Measurements from ENCODE around the gene GMPS.
"Not testable (repeated sequence)": the region's sequence is repeated elsewhere in the genome, so short reads cannot be mapped to it uniquely, and the experiment has no call there.

GMPS gene

DNA sequence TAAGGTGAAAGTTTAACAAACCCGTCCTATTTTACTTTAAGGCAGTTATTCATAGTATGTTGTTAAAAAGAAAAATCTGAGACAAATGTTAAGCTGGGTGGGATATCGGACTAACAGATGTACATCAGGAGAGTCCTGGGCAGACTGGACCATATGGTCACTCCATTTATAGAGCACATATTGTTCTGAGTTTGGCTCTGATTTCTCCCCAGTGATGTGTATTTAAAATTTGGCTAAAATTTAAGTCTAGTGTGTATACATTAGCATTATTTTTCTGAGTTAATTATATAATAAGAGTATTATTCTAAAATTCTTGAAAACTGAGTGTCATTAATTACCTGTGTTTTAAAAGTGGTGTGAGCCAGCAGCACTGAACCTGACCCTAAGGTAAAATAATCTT lies 6.1 kb downstream of the GMPS start:
- Histone ChIP-seq H3K4me3 (ENCODE audit: low read length) (no peak overlapping the region), H3K4me1 (ENCODE audit: control insufficient read depth, low read depth, low read length) (no peaks in the 10 kb centered on the region), H3K4me2 (ENCODE audit: low read length) (no peak overlapping the region), H3K27me3 (ENCODE audit: insufficient read depth, low read length, poor library complexity) (no peaks in the 10 kb centered on the region), H4K8ac (ENCODE audit: low read depth, low read length) (no peak overlapping the region), H2BK5ac (ENCODE audit: low read length) (no peak overlapping the region), H3K79me1 (ENCODE audit: low read length) (peaks cover 5% of the 10 kb centered on the region), H3K56ac (ENCODE audit: low read length) (no peak overlapping the region), H3K36me3 (ENCODE audit: control insufficient read depth, insufficient read depth, low read length) (no peaks in the 10 kb centered on the region), H3K79me2 (ENCODE audit: control insufficient read depth, insufficient read depth, low read length) (peaks cover 72% of the 10 kb centered on the region), H3K27ac (ENCODE audit: low read depth, low read length) (no peak overlapping the region), H2BK120ac (ENCODE audit: low read depth, low read length) (no peak overlapping the region), H3K9ac (ENCODE audit: low read length) (no peak overlapping the region), H2BK15ac (replicated peaks; ENCODE audit: low read depth) (no peak overlapping the region), H3K23ac (ENCODE audit: low read length) (no peak overlapping the region), H2AK5ac (ENCODE audit: low read length) (no peak overlapping the region), H3K18ac (ENCODE audit: low read length) (no peak overlapping the region), H3K4ac (ENCODE audit: low read depth, low read length) (no peak overlapping the region), H4K5ac (ENCODE audit: low read length) (no peak overlapping the region)
- no peak for DNase-seq
- no CpG with 5 or more reads among the region's 2 CpGs for WGBS (ENCODE audit: extremely low coverage, insufficient coverage, low lambda C conversion rate)

DNA sequence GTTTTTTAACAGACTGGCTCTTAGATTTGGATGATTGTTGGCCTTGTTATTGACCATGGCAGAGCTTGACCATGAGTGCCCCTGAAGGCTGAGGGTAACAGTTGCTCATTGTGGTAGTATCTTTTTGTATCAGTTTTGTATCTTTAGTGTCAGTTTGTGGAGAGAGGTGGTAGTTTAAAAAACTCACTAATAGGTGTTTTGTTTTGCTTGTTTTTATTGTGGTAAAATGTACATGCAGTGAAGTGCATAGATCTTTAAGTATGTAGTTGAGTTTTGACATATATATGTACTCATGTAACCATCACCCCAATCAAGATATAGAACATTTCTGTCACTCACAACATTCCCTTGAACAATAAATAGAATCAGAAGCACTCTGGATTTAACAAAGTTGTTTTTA lies 9.8 kb downstream of the GMPS start:
- no peaks in the 10 kb centered on the region for H3K27me3 ChIP-seq (ENCODE audit: insufficient read depth, low read length, poor library complexity)
- H3K4me3 ChIP-seq (ENCODE audit: low read length): no peak overlapping the region
- H3K4ac ChIP-seq (ENCODE audit: low read depth, low read length): no peak overlapping the region
- H3K56ac ChIP-seq (ENCODE audit: low read length): no peak overlapping the region
- no peak overlapping the region for H2BK120ac ChIP-seq (ENCODE audit: low read depth, low read length)
- H3K9ac ChIP-seq (ENCODE audit: low read length): no peak overlapping the region
- DNase-seq: no peak
- H3K4me2 ChIP-seq (ENCODE audit: low read length): no peak overlapping the region
- no peak overlapping the region for H4K5ac ChIP-seq (ENCODE audit: low read length)
- H3K4me1 ChIP-seq (ENCODE audit: control insufficient read depth, low read depth, low read length): no peaks in the 10 kb centered on the region
- no peaks in the 10 kb centered on the region for H3K36me3 ChIP-seq (ENCODE audit: control insufficient read depth, insufficient read depth, low read length)
- no peak overlapping the region for H3K27ac ChIP-seq (ENCODE audit: low read depth, low read length)
- no peak overlapping the region for H4K8ac ChIP-seq (ENCODE audit: low read depth, low read length)
- H3K79me1 ChIP-seq (ENCODE audit: low read length): peaks cover 6% of the 10 kb centered on the region
- no peak overlapping the region for H3K18ac ChIP-seq (ENCODE audit: low read length)
- H2BK5ac ChIP-seq (ENCODE audit: low read length): no peak overlapping the region
- H2BK15ac ChIP-seq (replicated peaks; ENCODE audit: low read depth): no peak overlapping the region
- no peak overlapping the region for H3K23ac ChIP-seq (ENCODE audit: low read length)
- H2AK5ac ChIP-seq (ENCODE audit: low read length): no peak overlapping the region
- H3K79me2 ChIP-seq (ENCODE audit: control insufficient read depth, insufficient read depth, low read length): peaks cover 68% of the 10 kb centered on the region

DNA sequence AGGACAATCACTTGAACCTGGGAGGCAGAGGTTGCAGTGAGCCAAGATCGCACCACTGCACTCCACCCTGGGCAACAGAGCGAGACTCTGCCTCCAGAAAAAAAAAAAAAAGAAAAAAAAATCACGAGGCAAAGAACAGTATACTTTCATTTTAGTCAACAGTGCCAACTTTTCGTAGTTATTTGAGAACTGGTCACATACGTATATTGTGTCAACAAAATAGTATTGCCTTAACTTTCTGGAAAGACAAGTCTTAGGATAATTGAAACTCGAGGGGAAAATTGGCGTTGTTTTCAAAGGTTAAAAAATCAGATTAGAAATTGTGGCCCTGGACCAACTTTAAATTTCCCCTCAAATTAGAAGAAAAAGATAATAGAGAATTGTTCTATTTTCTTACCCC lies 13.8 kb downstream of the GMPS start:
- H2AK5ac ChIP-seq (ENCODE audit: low read length): no peak overlapping the region
- H3K4ac ChIP-seq (ENCODE audit: low read depth, low read length): no peak overlapping the region
- H3K36me3 ChIP-seq (ENCODE audit: control insufficient read depth, insufficient read depth, low read length): no peaks in the 10 kb centered on the region
- H2BK5ac ChIP-seq (ENCODE audit: low read length): no peak overlapping the region
- H3K4me3 ChIP-seq (ENCODE audit: low read length): no peak overlapping the region
- H2BK120ac ChIP-seq (ENCODE audit: low read depth, low read length): no peak overlapping the region
- no peak overlapping the region for H3K9ac ChIP-seq (ENCODE audit: low read length)
- no peak overlapping the region for H3K23ac ChIP-seq (ENCODE audit: low read length)
- H3K79me2 ChIP-seq (ENCODE audit: control insufficient read depth, insufficient read depth, low read length): peaks cover 63% of the 10 kb centered on the region
- H2BK15ac ChIP-seq (replicated peaks; ENCODE audit: low read depth): no peak overlapping the region
- H4K8ac ChIP-seq (ENCODE audit: low read depth, low read length): no peak overlapping the region
- no CpG with 5 or more reads among the region's 7 CpGs for WGBS (ENCODE audit: extremely low coverage, insufficient coverage, low lambda C conversion rate)
- no peaks in the 10 kb centered on the region for H3K27me3 ChIP-seq (ENCODE audit: insufficient read depth, low read length, poor library complexity)
- DNase-seq: no peak
- H4K5ac ChIP-seq (ENCODE audit: low read length): no peak overlapping the region
- H3K79me1 ChIP-seq (ENCODE audit: low read length): peaks cover 6% of the 10 kb centered on the region
- H3K27ac ChIP-seq (ENCODE audit: low read depth, low read length): no peak overlapping the region
- H3K4me1 ChIP-seq (ENCODE audit: control insufficient read depth, low read depth, low read length): no peaks in the 10 kb centered on the region
- H3K4me2 ChIP-seq (ENCODE audit: low read length): no peak overlapping the region
- no peak overlapping the region for H3K18ac ChIP-seq (ENCODE audit: low read length)
- no peak overlapping the region for H3K56ac ChIP-seq (ENCODE audit: low read length)

DNA sequence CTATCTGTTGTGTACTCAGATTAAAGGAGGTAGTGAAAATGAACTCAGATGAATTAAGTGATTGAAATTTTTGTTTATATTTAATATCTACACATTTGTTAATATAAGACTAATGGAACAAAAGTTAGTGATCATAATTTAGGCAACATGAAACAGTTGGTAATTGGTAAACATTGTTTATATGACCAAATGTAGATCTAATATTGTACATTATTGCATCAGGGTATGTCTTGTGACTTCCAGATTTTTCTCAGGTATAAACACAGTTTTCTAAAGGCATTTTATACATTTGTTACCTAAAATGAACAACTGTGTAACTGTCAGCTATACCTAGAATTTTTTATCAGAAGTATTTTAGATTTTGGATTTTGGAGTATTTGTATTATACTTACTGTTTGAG lies 14.8 kb downstream of the GMPS start:
- Histone ChIP-seq H3K27me3 (ENCODE audit: insufficient read depth, low read length, poor library complexity) (no peaks in the 10 kb centered on the region), H3K4me3 (ENCODE audit: low read length) (no peak overlapping the region), H3K79me2 (ENCODE audit: control insufficient read depth, insufficient read depth, low read length) (peaks cover 60% of the 10 kb centered on the region), H3K36me3 (ENCODE audit: control insufficient read depth, insufficient read depth, low read length) (no peaks in the 10 kb centered on the region), H3K23ac (ENCODE audit: low read length) (no peak overlapping the region), H3K18ac (ENCODE audit: low read length) (no peak overlapping the region), H3K9ac (ENCODE audit: low read length) (no peak overlapping the region), H3K27ac (ENCODE audit: low read depth, low read length) (no peak overlapping the region), H2BK15ac (replicated peaks; ENCODE audit: low read depth) (no peak overlapping the region), H3K4ac (ENCODE audit: low read depth, low read length) (no peak overlapping the region), H4K8ac (ENCODE audit: low read depth, low read length) (no peak overlapping the region), H3K56ac (ENCODE audit: low read length) (no peak overlapping the region), H4K5ac (ENCODE audit: low read length) (no peak overlapping the region), H3K79me1 (ENCODE audit: low read length) (peaks cover 7% of the 10 kb centered on the region), H2AK5ac (ENCODE audit: low read length) (no peak overlapping the region), H3K4me1 (ENCODE audit: control insufficient read depth, low read depth, low read length) (no peaks in the 10 kb centered on the region), H2BK120ac (ENCODE audit: low read depth, low read length) (no peak overlapping the region), H3K4me2 (ENCODE audit: low read length) (no peak overlapping the region), H2BK5ac (ENCODE audit: low read length) (no peak overlapping the region)
- DNase-seq: no peak

DNA sequence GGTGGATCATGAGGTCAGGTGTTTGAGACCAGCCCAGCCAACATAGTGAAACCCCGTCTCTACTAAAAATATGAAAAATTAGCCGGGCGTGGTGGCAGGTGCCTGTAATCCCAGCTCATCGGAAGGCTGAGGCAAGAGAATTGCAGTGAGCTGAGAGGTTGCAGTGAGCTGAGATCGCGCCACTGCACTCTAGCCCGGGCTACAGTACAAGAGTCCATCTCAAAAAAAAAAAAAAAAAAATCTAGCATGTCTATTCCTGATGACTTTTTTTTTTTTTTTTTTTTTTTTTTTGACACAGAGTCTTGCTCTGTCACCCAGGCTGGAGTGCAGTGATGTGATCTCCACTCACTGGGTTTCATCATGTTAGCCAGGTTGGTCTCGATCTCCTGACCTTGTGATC lies 15.9 kb downstream of the GMPS start:
- no CpG with 5 or more reads among the region's 8 CpGs for WGBS (ENCODE audit: extremely low coverage, insufficient coverage, low lambda C conversion rate)
- not testable (repeated sequence) for H2BK120ac ChIP-seq (ENCODE audit: low read depth, low read length); H3K27me3 ChIP-seq (ENCODE audit: insufficient read depth, low read length, poor library complexity)

DNA sequence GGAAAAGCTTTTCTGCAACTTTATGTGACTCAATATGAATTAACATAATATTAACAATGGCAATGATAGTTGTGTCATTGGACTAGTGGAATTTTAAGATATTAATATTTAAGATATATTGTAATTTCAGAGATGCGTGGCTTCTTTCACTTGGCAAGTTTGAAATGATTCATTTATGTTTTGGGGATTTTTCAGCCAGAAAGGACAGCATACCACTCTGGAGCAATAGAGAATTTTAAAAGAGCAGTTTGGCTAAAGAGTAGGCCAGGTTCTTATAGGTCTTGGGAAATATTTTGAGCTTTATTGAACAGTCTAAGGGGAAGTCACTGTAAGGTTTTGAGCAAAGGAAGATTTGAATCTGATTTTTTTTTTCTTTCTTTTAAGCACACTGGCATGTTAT lies 16.5 kb downstream of the GMPS start:
- H2BK5ac ChIP-seq (ENCODE audit: low read length): no peak overlapping the region
- H3K4me2 ChIP-seq (ENCODE audit: low read length): no peak overlapping the region
- H2AK5ac ChIP-seq (ENCODE audit: low read length): no peak overlapping the region
- no peak overlapping the region for H2BK120ac ChIP-seq (ENCODE audit: low read depth, low read length)
- no peak overlapping the region for H3K18ac ChIP-seq (ENCODE audit: low read length)
- peaks cover 60% of the 10 kb centered on the region for H3K79me2 ChIP-seq (ENCODE audit: control insufficient read depth, insufficient read depth, low read length)
- 100% methylated on average over 1 of the region's 1 CpG for WGBS (ENCODE audit: extremely low coverage, insufficient coverage, low lambda C conversion rate)
- no peak for DNase-seq
- H3K27ac ChIP-seq (ENCODE audit: low read depth, low read length): no peak overlapping the region
- no peaks in the 10 kb centered on the region for H3K27me3 ChIP-seq (ENCODE audit: insufficient read depth, low read length, poor library complexity)
- no peak overlapping the region for H2BK15ac ChIP-seq (replicated peaks; ENCODE audit: low read depth)
- H3K56ac ChIP-seq (ENCODE audit: low read length): no peak overlapping the region
- no peak overlapping the region for H3K9ac ChIP-seq (ENCODE audit: low read length)
- no peak overlapping the region for H3K4ac ChIP-seq (ENCODE audit: low read depth, low read length)
- H3K4me1 ChIP-seq (ENCODE audit: control insufficient read depth, low read depth, low read length): no peaks in the 10 kb centered on the region
- no peak overlapping the region for H4K8ac ChIP-seq (ENCODE audit: low read depth, low read length)
- peaks cover 11% of the 10 kb centered on the region for H3K79me1 ChIP-seq (ENCODE audit: low read length)
- no peaks in the 10 kb centered on the region for H3K36me3 ChIP-seq (ENCODE audit: control insufficient read depth, insufficient read depth, low read length)
- no peak overlapping the region for H3K4me3 ChIP-seq (ENCODE audit: low read length)
- H4K5ac ChIP-seq (ENCODE audit: low read length): no peak overlapping the region
- H3K23ac ChIP-seq (ENCODE audit: low read length): no peak overlapping the region

More for the DNA sequence above, 15.9 kb downstream of the GMPS start:
- H3K4me2 ChIP-seq (ENCODE audit: low read length); H3K18ac ChIP-seq (ENCODE audit: low read length); H4K8ac ChIP-seq (ENCODE audit: low read depth, low read length); H4K5ac ChIP-seq (ENCODE audit: low read length); H3K4me3 ChIP-seq (ENCODE audit: low read length); H3K4ac ChIP-seq (ENCODE audit: low read depth, low read length); H2BK5ac ChIP-seq (ENCODE audit: low read length); H3K4me1 ChIP-seq (ENCODE audit: control insufficient read depth, low read depth, low read length); H3K56ac ChIP-seq (ENCODE audit: low read length); DNase-seq; H3K36me3 ChIP-seq (ENCODE audit: control insufficient read depth, insufficient read depth, low read length); H2AK5ac ChIP-seq (ENCODE audit: low read length); H3K23ac ChIP-seq (ENCODE audit: low read length); H2BK15ac ChIP-seq (replicated peaks; ENCODE audit: low read depth); H3K27ac ChIP-seq (ENCODE audit: low read depth, low read length); H3K9ac ChIP-seq (ENCODE audit: low read length): not testable (repeated sequence)
- peaks cover 63% of the 10 kb centered on the region for H3K79me2 ChIP-seq (ENCODE audit: control insufficient read depth, insufficient read depth, low read length)
- H3K79me1 ChIP-seq (ENCODE audit: low read length): peaks cover 11% of the 10 kb centered on the region

Data from mesendoderm (in vitro differentiated cells).